Neural progenitor cell (in vitro differentiated cells): ENCODE results near the gene GZMH. TPM values are rescaled to one million over a fixed set of nuclear protein-coding genes. Genes with fewer than 3 reads are reported as not detected.

Experiments used
- DNase-seq: peaks from one replicate; pipeline ENCODE4 v3.0.0-alpha.2; 2016; ENCODE audit warnings: low spot score
- H2AFZ ChIP-seq: fragments of 200-600 bp; sonication (generic); replicated peaks from 2 replicates; pipeline ENCODE4 v1.6.1; 2016; ENCODE audit warnings: antibody characterized with exemption
- H3F3A ChIP-seq: fragments of 200-600 bp; sonication (generic); 2 replicates; pipeline ENCODE4 v1.6.1; 2016; ENCODE audit warnings: antibody characterized with exemption, low read depth
- H3K27ac ChIP-seq: fragments of 200-600 bp; sonication (generic); 2 replicates; pipeline ENCODE4 v1.5.1; 2016; ENCODE audit warnings: mild to moderate bottlenecking
- H3K27me3 ChIP-seq: fragments of 200-600 bp; sonication (generic); 2 replicates; pipeline ENCODE4 v1.6.1; 2016; ENCODE audit warnings: mild to moderate bottlenecking, moderate library complexity
- H3K36me3 ChIP-seq: fragments of 200-600 bp; sonication (generic); 2 replicates; pipeline ENCODE4 v1.5.1; 2016
- H3K4me1 ChIP-seq: fragments of 200-600 bp; sonication (generic); 2 replicates; pipeline ENCODE4 v1.6.1; 2016; ENCODE audit warnings: mixed run types
- H3K4me2 ChIP-seq: fragments of 200-600 bp; sonication (generic); 2 replicates; pipeline ENCODE4 v1.6.1; 2016
- H3K4me3 ChIP-seq: fragments of 200-600 bp; sonication (generic); 2 replicates; pipeline ENCODE4 v1.5.1; 2016
- H3K79me2 ChIP-seq: fragments of 200-600 bp; sonication (generic); 2 replicates; pipeline ENCODE4 v1.6.1; 2016; ENCODE audit warnings: low read depth
- H3K9ac ChIP-seq: fragments of 200-600 bp; sonication (generic); 2 replicates; pipeline ENCODE4 v1.6.1; 2016
- H3K9me3 ChIP-seq: fragments of 200-600 bp; sonication (generic); 2 replicates; pipeline ENCODE4 v1.5.1; 2016; ENCODE audit warnings: low read depth
- H4K20me1 ChIP-seq: fragments of 200-600 bp; sonication (generic); 2 replicates; pipeline ENCODE4 v1.6.1; 2016; ENCODE audit warnings: low read depth
- H3K27ac Mint-ChIP-seq: 3 replicates; pipeline ENCODE4 v1.8.0; 2021; ENCODE audit warnings: mixed read lengths
- H3K27me3 Mint-ChIP-seq: 2 replicates; pipeline ENCODE4 v1.8.0; 2022; ENCODE audit warnings: low read depth, mild to moderate bottlenecking, inconsistent platforms, moderate library complexity, mixed read lengths; ENCODE audit not compliant: insufficient read depth
- H3K36me3 Mint-ChIP-seq: 3 replicates; pipeline ENCODE4 v1.8.0; 2021; ENCODE audit warnings: mixed read lengths
- H3K4me1 Mint-ChIP-seq: 3 replicates; pipeline ENCODE4 v1.8.0; 2021; ENCODE audit warnings: mixed read lengths
- H3K4me3 Mint-ChIP-seq: 3 replicates; pipeline ENCODE4 v1.8.0; 2021; ENCODE audit warnings: mild to moderate bottlenecking, moderate library complexity, mixed read lengths
- H3K9me3 Mint-ChIP-seq: 3 replicates; pipeline ENCODE4 v1.8.0; 2020; ENCODE audit warnings: mixed read lengths
- EZH2 ChIP-seq: fragments of 200-600 bp; sonication (generic); IDR thresholded peaks from 2 replicates; pipeline ENCODE4 v1.6.1; 2017; ENCODE audit warnings: antibody characterized with exemption, mild to moderate bottlenecking, moderate library complexity
- EZH2phosphoT487 ChIP-seq: fragments of 200-600 bp; sonication (generic); IDR thresholded peaks from 2 replicates; pipeline ENCODE4 v1.6.1; 2017; ENCODE audit warnings: antibody characterized with exemption
- total RNA-seq: library from RNA; depleted of rRNA; stranded (reverse); fragments of >200 nt; gene quantifications from 2 replicates; pipeline ENCODE4 v1.2.3, GENCODE V29; 2015; ENCODE audit warnings: low replicate concordance
- TF ChIP-seq, protein P1 (sequence below): fragments of 200-600 bp; sonication (generic); IDR thresholded peaks from 2 replicates; pipeline ENCODE4 v1.5.1; 2017; ENCODE audit warnings: antibody characterized with exemption, mild to moderate bottlenecking

GZMH gene
- total RNA-seq, 1 donor from 2014 or later, result not detected

DNA sequence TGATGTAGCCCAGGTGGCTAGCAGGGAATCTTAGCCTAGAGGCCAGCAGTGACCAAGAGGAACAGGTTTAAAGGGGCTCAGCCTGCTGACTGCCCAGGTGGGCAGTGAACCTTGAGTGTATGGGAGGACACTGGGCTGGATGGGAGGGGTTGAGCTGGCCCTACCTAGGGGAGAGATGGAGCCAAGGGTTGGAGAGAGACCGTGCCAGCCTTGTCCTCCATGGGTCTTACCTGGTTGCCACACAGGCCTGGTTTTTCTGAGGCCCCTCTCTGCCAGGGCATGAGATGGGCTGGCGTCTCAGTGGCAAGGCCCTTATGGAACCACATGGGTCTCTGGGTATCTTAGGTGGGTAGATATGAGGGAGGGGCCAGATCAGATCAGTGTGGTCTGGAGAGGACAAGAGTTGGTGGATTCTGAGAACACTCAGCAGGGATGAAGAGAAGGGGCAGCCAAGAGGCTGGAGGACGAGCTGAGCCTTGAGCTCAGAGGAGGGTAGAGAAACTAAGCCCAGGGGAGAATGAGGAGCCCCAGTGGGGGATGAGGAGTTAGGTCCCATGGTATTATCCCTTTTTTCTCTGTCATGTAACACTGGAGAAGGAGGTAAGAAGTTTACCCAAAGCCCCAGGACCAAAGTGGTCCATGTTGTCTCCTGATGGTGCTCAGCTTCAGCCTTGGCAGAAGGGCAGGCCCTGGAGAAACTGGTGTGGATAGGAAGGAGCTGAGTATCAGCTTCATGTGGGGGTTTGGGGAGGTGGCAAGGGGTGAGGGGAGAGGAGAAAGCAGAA lies 20.8 kb upstream of the GZMH start:
- no peaks in the 10 kb centered on the region for H3K9me3 Mint-ChIP-seq
- no peaks in the 10 kb centered on the region for H3K4me1 Mint-ChIP-seq
- no peaks in the 10 kb centered on the region for H3K27me3 ChIP-seq
- no peaks in the 10 kb centered on the region for H3F3A ChIP-seq
- TF ChIP-seq EZH2phosphoT487, result no peak
- TF ChIP-seq EZH2, result no peak
- TF ChIP-seq, protein P1, sequence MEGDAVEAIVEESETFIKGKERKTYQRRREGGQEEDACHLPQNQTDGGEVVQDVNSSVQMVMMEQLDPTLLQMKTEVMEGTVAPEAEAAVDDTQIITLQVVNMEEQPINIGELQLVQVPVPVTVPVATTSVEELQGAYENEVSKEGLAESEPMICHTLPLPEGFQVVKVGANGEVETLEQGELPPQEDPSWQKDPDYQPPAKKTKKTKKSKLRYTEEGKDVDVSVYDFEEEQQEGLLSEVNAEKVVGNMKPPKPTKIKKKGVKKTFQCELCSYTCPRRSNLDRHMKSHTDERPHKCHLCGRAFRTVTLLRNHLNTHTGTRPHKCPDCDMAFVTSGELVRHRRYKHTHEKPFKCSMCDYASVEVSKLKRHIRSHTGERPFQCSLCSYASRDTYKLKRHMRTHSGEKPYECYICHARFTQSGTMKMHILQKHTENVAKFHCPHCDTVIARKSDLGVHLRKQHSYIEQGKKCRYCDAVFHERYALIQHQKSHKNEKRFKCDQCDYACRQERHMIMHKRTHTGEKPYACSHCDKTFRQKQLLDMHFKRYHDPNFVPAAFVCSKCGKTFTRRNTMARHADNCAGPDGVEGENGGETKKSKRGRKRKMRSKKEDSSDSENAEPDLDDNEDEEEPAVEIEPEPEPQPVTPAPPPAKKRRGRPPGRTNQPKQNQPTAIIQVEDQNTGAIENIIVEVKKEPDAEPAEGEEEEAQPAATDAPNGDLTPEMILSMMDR, result no peak
- H3K4me1 ChIP-seq, result no peaks in the 10 kb centered on the region
- peaks cover 2% of the 10 kb centered on the region for H3K27me3 Mint-ChIP-seq
- no peaks in the 10 kb centered on the region for H3K36me3 Mint-ChIP-seq
- no peak overlapping the region for H3K4me2 ChIP-seq
- H4K20me1 ChIP-seq, result no peaks in the 10 kb centered on the region
- no peak for DNase-seq
- H3K36me3 ChIP-seq, result no peaks in the 10 kb centered on the region
- no peaks in the 10 kb centered on the region for H3K79me2 ChIP-seq
- no peak overlapping the region for H2AFZ ChIP-seq
- H3K9ac ChIP-seq, result no peak overlapping the region
- H3K27ac Mint-ChIP-seq, result no peak overlapping the region
- H3K4me3 Mint-ChIP-seq, result no peak overlapping the region
- no peak overlapping the region for H3K27ac ChIP-seq
- peaks cover 6% of the 10 kb centered on the region for H3K9me3 ChIP-seq
- no peak overlapping the region for H3K4me3 ChIP-seq

DNA sequence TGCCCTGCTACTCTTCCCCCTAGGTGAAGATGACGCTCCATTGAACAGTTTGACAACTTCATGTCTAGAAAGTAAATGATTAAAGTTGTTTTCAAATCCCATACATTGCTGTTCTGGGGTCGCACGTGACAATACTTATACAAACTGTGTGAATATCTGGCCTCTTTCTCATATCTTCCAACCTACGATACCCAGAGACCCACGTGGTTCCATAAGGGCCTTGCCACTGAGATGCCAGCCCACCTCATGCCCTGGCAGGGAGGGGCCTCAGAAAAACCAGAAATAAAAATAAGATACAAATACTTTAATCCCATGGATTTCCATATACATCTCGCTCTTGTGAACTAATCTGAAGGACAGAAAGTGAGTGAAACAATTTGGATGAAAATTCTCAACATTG lies 20.0 kb upstream of the GZMH start:
- no peak overlapping the region for H3K4me2 ChIP-seq
- H3K9me3 ChIP-seq, result peaks cover 6% of the 10 kb centered on the region
- no peaks in the 10 kb centered on the region for H3K36me3 ChIP-seq
- peaks cover 4% of the 10 kb centered on the region for H3K27me3 Mint-ChIP-seq
- H2AFZ ChIP-seq, result no peak overlapping the region
- TF ChIP-seq, protein P1, result no peak
- TF ChIP-seq EZH2phosphoT487 (no peak), EZH2 (no peak)
- DNase-seq, result no peak
- H3F3A ChIP-seq, result no peaks in the 10 kb centered on the region
- no peaks in the 10 kb centered on the region for H4K20me1 ChIP-seq
- H3K4me1 Mint-ChIP-seq, result no peaks in the 10 kb centered on the region
- H3K27ac ChIP-seq, result no peak overlapping the region
- no peak overlapping the region for H3K9ac ChIP-seq
- no peak overlapping the region for H3K4me3 ChIP-seq
- H3K4me3 Mint-ChIP-seq, result no peak overlapping the region
- H3K4me1 ChIP-seq, result no peaks in the 10 kb centered on the region
- H3K27ac Mint-ChIP-seq, result no peak overlapping the region
- H3K36me3 Mint-ChIP-seq, result no peaks in the 10 kb centered on the region
- no peaks in the 10 kb centered on the region for H3K79me2 ChIP-seq
- no peaks in the 10 kb centered on the region for H3K9me3 Mint-ChIP-seq
- H3K27me3 ChIP-seq, result no peaks in the 10 kb centered on the region

DNA sequence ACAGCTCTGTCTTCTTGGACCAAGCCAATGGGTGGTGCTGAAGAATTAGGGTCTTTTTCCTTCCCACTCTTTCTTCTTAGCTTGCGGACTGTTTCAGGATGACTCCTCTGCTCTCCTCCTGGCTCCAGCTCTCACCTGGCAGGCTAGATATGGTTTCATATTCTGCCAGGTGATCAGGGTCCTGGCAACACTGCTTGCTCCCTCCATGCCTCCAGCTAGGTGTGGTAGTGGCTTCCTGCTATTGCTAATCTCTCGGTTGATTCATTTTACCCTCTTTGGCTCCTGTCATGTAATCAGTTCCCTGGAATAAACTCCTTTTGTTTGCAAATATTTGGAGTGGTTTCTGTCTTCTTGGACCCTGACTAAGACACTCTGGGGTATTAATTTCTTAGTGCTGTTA lies 4.3 kb upstream of the GZMH start:
- no peaks in the 10 kb centered on the region for H3F3A ChIP-seq
- no peak overlapping the region for H3K9ac ChIP-seq
- no peaks in the 10 kb centered on the region for H3K9me3 ChIP-seq
- no peak for DNase-seq
- no peak overlapping the region for H2AFZ ChIP-seq
- H3K36me3 ChIP-seq, result no peaks in the 10 kb centered on the region
- H3K27me3 ChIP-seq, result no peaks in the 10 kb centered on the region
- H3K27ac Mint-ChIP-seq, result no peak overlapping the region
- H4K20me1 ChIP-seq, result no peaks in the 10 kb centered on the region
- H3K4me2 ChIP-seq, result no peak overlapping the region
- H3K4me3 Mint-ChIP-seq, result no peak overlapping the region
- peaks cover 5% of the 10 kb centered on the region for H3K27me3 Mint-ChIP-seq
- H3K9me3 Mint-ChIP-seq, result peaks cover 7% of the 10 kb centered on the region
- H3K79me2 ChIP-seq, result no peaks in the 10 kb centered on the region
- no peaks in the 10 kb centered on the region for H3K4me1 ChIP-seq
- H3K36me3 Mint-ChIP-seq, result no peaks in the 10 kb centered on the region
- H3K27ac ChIP-seq, result no peak overlapping the region
- TF ChIP-seq EZH2phosphoT487, result no peak
- TF ChIP-seq, protein P1, result no peak
- no peak for TF ChIP-seq EZH2
- no peak overlapping the region for H3K4me3 ChIP-seq
- no peaks in the 10 kb centered on the region for H3K4me1 Mint-ChIP-seq
